HG02852 (cell line): ENCODE measurements around the gene AGXT.
"Not testable (repeated sequence)": the region's sequence is repeated elsewhere in the genome, so short reads cannot be mapped to it uniquely, and the experiment has no call there.

Experiments used
- ATAC-seq: cut with Tn5 transposase; IDR thresholded peaks from one replicate; pipeline ENCODE4 v1.9.1; 2021; ENCODE audit warnings: mild to moderate bottlenecking, moderate library complexity; ENCODE audit not compliant: unreplicated experiment

The AGXT gene

DNA sequence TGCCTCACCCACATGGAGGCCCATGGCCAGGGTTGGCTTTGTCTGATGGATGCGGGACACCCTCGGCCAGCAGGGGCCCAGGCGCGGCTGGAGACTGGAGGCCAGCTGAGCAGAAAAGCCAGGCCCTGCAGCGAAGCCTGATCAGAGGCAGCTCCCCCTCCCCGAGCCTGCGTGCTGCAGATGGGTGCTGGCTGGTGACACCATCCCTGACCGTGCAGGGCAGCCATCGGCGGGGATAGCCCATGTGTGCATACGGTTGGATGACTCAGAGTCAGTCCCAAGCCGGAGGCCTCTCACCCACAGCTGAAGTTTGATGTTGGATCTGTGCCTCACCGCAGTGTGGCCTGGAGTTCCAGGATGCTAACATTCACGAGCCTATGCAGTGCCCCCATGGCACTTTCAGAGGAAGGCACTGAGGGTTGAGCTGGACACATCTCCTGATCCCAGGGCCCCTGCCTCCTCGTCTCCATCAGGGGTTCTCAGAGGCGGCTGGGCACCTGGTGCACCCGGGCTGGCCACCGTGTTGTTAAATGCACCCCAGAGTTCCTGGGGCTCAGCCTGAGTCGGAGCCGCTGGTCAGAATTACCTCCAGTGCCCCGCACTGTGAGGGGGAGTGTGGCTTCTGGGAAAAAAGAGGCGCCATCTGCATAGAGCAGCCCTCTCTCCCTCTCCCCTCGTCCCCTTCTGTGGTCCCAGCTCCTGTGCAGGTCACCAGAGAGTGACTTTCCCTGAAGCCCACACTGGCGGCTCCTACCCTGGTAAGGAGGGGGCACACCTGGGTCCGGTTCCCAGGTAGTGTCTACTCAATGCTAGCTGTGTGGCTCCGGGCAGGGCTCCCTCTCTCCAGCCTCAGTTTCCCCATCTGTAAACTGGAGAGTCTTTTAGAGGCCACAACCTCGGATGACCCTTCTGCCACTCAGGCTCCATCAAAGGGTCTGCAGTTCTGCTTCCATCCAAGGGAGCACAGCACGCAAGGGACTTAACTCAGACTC, 29.2 kb upstream of the AGXT start:
- no peak for ATAC-seq

- ATAC-seq: no peak
These were observed 28.1 kb upstream of the AGXT start for GRCh38 chr2:240840435-240841060.

- not testable (repeated sequence) for ATAC-seq
These were observed 22.3 kb upstream of the AGXT start for GRCh38 chr2:240846309-240846708.

DNA sequence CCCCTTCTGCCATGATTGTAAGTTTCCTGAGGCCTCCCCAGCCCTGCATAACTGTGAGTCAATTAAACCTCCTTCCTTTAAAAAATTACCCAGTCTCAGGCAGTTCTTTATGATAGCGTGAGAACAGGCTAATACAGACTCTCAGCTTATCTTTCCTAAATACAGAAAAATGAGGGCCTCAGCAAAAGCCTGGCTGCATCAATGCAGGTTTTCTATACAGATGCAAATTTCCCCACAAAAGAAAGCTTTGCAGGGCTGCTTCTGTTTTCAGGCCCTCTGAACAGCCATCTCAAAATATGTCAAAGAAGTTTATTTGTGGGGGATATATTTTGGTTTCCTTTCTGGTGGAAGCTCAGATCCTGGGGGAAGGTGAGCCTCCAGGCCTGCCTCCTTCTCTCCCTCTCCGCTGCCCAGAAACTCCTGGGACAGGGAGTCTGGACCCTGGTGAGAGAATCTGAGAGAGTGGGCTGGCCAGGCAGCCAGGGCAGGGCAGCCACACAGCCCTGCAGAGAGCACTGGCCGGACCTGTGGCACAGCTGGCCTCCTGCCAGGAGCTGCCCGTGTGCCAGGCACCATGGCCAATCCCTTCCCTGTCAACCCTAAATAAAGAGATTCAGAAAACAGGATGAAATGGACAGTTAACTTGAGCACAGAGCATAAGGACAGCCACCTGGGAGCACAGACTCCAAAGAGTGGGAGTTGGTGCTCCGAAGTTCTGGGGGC, 21.6 kb upstream of the AGXT start:
- no peak for ATAC-seq

DNA sequence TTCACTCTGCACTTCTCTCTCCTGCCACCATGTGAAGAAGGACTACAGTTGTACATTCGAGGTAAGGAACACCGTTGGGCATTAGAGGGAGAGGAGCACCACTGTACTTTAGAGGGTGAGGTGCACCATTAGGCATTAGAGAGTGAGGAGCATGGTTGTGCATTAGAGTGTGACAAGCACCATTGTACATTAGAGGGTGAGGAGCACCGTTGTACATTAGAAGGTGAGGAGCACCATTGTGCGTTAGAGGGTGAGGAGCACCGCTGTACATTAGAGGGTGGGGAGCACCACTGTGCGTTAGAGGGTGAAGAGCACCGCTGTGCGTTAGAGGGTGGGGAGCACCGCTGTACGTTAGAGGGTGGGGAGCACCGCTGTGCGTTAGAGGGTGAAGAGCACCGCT, 20.8 kb upstream of the AGXT start:
- no peak for ATAC-seq

- ATAC-seq: no peak
These were observed 19.5 kb upstream of the AGXT start for GRCh38 chr2:240848900-240849680.

- ATAC-seq: no peak
These were observed 18.6 kb upstream of the AGXT start for GRCh38 chr2:240850026-240850425.

- no peak for ATAC-seq
These were observed 17.9 kb upstream of the AGXT start for GRCh38 chr2:240850756-240851077.

DNA sequence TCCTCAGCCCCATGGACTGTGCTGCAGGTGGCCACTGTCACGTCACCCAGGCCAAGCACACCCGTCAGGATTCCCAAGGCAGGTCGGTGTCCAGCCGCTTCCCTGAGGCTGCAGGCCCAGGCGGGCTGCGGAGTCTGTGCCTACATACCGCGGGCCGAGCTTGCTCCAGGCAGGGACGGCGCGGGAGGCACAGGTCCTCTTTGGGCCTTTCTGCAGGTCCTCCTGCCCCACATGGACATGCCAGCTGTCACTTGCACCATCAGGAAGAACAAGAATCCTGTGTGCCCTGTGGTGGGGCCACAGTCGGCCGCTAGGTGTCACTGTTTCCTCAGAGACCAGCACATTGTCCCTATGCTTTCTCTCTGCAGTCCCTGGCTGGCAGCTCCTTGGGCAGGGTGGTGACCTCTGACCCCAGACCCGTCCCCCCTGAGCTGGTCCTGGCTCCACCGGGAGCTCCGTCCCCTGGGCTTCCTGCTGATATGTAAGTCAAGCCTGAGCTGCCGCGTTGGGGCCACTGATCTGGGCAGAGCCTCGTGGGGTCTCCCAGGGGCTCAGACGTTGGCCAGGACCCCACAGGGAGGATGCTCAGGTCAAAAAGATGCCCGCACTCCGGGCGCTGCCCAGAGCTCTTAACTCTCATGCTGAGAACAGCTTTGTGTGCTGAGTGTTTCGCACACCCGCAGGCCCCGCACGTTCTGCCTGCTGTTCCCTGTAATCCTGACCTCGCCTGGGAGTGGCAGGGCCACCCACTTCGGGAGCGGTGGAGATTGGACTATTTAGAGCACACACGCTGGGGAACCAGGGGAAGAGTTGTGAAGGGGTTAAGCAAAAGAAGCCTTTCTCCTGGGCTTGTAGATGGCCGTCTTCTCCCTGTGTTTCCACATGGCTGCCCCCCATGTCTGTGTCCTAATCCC, 17.3 kb upstream of the AGXT start:
- peak; percentile 59 for ATAC-seq

- no peak for ATAC-seq
These were observed 15.8 kb upstream of the AGXT start for GRCh38 chr2:240852671-240853314.

- ATAC-seq: no peak
These were observed 13.0 kb upstream of the AGXT start for GRCh38 chr2:240855670-240856069.

- no peak for ATAC-seq
These were observed 12.3 kb upstream of the AGXT start for GRCh38 chr2:240856151-240856980.

GRCh38 chr2:240857039-240858008, 11.3 kb upstream of the AGXT start:
- ATAC-seq: no peak

DNA sequence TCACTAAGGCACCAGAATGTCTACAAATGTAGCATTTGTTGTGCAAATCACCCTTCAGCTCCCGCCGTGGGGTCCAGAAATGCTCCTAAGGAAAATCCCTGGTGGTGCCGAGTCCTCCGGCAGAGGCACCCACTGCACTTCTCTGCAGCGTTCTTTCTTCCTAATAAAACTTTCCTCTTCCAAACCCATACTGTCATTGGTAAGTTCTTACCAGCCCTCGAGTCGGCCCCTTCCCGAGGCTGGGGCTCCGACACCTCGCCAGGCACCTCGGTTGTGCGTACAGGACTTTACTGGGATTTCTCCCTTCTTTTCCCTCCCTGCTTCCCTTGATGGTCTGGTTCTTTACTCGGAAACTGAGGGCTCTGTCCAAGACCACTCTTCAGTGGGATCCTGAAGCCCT, 10.3 kb upstream of the AGXT start:
- no peak for ATAC-seq

DNA sequence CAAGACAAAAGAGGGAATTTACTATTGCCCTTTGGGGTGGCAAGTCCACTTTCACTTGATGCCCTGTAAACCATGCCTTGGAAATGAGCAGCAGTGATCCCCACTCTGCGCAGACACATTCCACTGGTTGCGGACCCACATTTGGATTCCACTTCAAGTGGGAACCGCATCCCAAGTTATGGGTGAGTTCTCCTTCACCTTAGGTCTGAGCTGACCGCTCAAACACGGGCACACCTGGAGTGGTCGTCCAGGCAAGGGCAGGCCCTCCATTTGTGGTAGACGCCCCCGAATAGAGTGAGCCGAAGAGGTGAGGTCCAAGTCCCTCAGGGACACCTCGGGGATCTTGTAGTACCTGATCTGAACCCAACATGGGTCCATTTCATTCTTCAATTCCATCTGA, 9.8 kb upstream of the AGXT start:
- no peak for ATAC-seq

DNA sequence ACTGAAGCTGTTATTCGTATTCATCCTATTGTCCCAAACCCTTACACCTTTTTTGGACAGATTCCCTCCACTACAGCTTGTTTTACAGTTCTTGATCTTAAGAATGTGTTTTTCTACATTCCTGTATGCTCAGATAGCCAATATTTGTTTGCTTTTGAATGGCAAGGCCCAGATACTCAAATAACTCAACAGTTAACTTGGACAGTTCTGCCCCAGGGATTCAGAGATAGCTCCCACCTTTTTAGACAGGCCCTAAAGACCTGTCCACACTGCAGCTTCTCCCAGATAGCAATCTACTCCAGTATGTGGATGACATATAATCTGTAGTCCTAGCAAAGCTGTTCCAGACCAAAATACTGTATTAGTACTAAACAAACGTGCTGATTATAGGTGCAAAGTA, 7.1 kb upstream of the AGXT start:
- ATAC-seq: no peak

- ATAC-seq: no peak
These were observed 4.1 kb upstream of the AGXT start for GRCh38 chr2:240864475-240864874.
